Measurements from ENCODE around the gene PITPNM1.
A peak's percentile ranks its signal among the peaks of the same experiment; 100 is the strongest.
"Not testable (repeated sequence)": the region's sequence is repeated elsewhere in the genome, so short reads cannot be mapped to it uniquely, and the experiment has no call there.

PITPNM1 gene

DNA sequence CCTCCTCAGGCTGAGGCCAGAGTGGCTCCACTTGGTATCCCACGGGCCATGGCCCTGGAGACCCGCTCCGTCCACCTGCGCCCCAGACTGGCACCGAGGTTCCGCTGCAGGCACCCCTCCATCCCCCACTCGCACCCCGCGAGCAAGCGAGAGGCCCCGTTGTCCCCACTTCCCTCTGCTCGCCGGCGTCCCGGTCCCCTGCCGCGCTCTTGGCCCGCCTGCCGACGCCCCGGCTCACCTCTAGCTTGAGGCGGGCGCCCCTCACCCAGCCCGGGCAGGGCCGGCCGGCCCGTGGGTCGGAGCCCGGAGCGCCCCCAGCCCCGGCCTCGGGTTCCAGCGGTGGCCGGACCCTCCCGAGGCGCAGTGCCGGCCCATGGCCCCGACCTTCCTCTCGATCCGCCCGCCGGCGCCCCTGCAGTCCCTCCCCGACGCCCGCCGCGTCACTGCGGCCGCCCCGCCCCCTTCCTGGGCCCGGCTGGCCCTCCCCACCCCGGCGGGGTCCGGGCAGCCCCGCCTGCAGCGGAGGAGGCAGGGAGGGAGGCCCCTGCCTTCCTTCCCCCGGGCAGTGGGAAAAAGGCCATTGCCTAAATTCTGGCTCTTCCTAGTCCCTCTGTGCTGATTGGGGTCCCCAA, at the start of gene PITPNM1:
Gene PITPNM1, minus strand, starts transcription at position 414 of the 632 bp plus-strand sequence. CDS start 1,183 bp downstream, outside the sequence.
- peak; percentile 31 to 59 for DNase-seq (ENCODE audit: low read depth in 2 of 2)

DNA sequence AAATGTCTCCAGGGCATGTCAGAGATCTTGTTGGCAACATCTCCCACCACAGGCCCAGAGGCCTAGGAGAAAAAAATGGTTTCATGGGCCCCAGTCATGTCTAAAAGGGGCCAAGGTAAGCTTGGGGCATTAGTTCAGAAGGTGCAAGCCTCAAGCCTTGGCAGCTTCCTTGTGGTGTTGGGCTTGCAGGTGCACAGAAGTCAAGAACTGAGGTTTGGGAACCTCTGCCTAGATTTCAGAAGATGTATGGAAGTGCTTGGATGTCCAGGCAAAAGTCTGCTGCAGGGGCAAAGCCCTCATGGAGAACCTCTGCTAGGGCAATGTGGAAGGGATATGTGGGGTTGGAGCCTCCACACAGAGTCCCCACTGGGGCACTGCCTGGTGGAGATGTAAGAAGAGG, 46.5 kb upstream of the PITPNM1 start:
- DNase-seq (ENCODE audit: low read depth in 2 of 2), result not testable (repeated sequence)

DNA sequence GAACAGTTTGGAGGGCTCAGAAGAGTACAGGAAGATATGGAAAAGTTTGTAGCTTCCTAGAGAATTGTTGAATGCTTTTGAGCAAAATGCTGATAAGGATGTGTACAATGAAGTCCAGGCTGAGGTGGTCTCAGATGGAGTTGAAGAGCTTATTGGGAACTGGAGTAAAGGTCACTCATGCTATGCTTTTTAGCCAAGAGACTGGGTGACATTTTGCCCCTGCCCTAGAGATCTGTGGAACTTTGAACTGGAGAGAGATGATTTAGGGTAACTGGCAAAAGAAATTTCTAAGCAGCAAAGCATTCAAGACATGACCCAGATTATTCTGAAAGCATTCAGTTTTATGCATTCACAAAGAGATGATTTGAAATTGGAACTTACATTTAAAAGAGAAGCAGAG, 46.0 kb upstream of the PITPNM1 start:
- no peak for DNase-seq (ENCODE audit: low read depth in 2 of 2)

DNA sequence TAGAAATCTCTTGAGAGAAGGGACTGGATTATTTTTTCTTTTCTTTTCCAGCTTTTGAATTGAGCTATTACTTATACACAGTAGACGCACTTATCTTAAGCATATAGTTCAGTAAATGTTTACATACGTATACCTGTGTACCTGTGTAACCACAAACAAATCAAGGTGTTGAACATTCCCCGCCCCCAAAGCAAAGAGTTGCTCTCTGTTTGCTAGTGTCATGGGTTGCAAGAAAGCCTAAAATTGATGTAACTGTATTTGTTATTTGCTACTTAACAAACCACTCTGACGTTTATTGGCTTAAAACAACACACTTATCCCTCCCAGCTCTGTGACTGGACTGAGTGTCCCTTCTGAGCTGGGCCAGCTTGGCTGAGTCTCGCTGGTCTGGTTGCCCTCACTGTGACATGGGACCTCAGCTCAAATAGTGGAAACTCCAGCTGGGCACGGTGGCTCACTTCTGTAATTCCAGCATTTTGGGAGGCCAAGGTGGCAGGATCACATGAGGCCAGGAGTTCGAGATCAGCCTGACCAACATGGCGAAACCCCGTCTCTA, 43.5 kb upstream of the PITPNM1 start:
- no peak for DNase-seq (ENCODE audit: low read depth in 2 of 2)

DNA sequence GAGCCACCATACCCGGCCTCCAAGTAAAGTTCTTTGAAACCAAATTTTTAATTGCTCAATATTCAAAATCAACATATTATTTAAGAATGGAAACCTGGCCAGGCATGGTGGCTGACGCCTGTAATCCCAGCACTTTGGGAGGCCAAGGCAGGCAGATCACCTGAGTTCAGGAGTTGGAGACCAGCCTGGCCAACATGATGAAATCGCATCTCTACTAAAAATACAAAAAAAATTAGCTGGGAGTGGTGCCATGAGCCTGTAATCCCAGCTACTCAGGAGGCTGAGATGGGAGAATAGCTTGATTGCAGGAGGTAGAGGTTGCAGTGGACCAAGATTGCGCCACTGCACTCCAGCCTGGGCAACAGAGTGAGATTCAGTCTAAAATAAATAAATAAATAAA, 42.9 kb upstream of the PITPNM1 start:
- DNase-seq (ENCODE audit: low read depth in 2 of 2), result not testable (repeated sequence)

DNA sequence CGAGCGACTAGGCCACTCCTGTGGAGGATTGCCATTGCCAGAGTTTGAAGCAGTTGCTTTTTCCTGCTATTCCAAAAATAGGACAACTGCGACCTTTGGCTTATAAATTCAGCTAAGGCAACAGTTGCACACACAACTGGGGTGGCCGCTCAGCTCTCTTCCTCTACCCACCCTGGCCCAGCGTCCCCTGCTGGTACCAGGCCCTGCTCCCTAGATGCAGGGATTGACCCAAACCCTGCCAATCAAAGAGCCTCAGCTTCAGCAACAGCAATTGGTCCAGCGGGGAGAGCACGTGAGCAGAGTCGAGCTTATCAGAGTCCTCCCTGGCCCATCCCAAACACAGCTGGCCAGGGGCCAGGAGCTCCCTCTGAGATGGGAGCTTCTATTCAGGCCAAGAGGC, 40.1 kb upstream of the PITPNM1 start:
- DNase-seq (ENCODE audit: low read depth in 2 of 2), result no peak

DNA sequence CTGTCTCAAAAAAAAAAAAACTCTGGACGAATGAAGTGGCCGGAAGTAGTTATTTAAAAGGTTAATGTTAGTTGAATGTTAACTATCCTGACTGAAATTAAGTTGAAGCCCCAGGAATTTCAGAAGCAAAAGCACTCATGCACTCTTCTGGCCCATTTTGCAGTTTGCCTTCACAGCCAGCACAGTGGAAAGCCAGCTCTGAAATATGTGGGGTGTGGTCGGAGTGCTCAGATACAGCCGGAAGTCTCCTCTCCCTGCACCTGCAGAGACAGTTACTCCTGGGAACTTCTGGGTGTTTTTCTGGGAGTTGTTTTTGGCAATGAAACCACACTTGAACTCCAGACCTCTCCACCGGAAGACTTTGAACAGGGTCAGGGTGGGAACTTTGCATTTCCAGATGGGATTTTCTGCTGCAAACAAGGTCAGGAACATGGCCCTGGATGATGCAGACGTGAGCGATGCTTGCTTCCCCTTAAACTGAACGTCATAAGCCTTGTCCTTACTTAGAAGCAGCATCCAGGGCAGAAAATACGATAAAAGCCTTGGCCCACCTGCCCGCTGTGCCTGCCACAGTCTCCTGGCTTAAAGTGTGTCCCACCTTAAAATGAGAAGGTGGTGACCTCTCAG, 39.6 kb upstream of the PITPNM1 start:
- no peak for DNase-seq (ENCODE audit: low read depth in 2 of 2)

DNA sequence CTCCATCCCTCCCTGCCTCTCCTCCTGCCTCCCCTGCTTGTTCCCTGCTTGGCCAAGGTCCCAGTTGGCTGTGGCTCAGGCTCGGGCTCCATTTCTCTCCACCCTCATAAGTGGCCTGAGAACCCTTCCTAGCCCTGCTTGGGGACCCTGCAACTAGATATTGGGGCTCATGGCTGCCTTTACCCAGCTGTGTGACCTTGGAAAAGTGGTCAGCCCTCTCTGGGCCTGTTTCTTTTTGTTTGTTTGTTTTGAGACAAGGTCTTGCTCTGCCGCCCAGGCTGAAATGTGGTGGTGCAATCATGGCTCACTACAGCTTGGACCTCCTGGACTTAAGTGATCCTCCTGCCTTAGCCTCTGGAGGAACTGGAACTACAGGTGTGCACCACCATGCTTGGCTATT, 38.4 kb upstream of the PITPNM1 start:
- no peak for DNase-seq (ENCODE audit: low read depth in 2 of 2)

DNA sequence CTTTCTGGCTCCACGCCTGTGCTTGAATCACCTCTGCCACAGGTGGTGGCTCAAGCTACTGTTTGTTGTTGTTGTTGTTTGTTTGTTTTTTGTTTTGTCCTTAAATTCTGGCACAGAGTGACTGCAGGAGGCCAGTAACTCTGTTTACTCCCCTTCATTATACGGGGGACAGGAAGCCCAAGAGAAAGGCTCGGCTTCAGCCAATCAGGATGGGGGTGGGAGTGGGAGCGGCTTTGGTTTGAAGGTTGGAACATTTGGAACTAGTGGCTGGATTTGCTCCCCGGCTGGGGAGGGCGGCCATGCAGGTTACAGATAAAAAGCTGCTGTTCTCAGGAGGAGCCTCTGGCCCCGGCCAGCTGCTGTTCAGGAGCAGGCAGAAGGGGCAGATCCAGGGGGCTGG, 37.8 kb upstream of the PITPNM1 start:
- no peak for DNase-seq (ENCODE audit: low read depth in 2 of 2)

DNA sequence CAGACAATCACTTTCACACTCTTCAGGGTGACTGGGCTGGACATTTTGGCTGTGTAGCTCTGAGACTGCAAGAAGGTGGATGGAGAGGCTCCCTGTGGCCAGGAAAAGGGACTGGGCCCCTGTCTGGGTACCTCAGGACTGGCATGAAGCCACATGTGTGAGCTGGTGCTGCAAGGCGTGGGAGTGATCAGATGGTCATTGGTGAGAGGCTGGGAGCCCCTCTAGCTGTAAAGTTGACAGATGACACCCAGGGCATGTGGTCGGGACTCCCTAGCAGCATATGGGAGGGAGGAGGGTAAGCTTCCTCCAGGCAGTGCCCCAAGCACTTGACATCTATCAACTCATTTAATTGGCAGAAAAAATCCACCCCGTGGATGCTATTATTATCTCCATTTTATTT, 37.0 kb upstream of the PITPNM1 start:
- no peak for DNase-seq (ENCODE audit: low read depth in 2 of 2)

DNA sequence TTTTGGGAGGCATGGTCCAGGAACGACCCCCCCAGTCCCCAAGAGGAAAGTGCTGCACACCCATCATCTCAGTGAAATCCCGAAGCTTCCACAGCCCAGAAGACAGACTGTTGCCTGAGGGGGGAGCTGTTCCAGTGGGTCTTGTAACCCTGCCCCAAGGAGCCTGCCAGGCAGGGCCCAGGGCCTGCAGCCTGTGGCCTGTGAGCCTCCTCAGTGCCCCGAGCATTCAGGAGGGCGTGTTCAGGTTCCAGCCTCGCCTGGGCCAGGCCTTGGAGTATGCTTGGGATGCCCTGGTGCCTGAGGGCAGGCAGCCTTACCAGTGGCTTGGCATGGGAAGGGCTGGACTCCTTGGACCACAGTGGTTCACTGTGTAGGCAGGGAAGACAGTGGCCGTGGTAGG, 36.0 kb upstream of the PITPNM1 start:
- DNase-seq (ENCODE audit: low read depth in 2 of 2), result no peak

DNA sequence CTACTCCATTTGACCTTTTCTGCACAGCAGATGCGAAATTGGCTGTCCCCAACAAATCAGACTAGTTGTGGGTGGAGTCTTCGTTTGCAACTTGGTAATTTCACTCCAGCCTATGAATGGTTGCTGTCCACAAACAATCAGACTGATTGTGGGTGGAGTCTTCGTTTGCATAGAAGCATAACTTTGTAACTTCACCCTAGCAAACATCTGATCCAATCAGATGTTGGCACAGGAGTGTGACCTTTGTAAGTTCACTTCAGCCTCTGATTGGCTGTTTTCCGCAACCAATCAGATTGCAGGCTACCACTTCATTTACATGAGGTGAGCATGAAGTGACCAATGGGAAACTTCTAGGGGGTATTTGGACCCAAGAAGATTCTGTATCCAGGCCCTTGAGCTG, 34.4 kb upstream of the PITPNM1 start:
- no peak for DNase-seq (ENCODE audit: low read depth in 2 of 2)

DNA sequence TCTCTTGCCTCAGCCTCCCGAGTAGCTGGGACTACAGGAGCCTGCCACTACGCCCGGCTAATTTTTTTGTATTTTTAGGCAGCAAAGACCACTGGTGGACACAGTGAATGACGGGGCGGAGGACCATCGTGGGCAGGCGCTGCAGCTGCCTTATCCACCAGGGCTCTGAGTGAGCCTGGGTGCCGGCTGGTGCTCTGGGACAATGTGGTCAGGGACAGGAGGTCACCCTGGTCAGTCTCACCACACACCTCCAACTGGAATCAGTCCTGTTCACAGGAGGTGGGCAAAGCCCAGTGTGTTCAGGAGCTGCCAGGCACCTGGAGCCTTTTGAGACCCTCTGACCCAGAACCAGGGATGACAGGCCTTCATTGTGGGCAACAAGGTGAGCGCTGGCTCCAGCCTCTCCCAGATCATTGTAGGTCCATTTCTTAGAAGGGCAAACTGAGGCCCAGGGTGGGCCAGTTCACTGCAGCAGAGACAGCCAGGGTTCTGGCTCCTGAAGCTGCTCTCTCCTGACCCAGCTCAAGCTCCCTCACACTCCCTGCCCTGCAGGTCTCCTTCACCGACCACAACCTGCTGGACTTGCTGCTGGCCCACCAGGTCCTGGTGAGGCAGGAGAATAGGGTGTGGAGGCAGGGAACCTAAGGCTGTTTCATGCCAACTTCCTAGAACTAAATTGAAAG, 33.8 kb upstream of the PITPNM1 start:
- no peak for DNase-seq (ENCODE audit: low read depth in 2 of 2)

DNA sequence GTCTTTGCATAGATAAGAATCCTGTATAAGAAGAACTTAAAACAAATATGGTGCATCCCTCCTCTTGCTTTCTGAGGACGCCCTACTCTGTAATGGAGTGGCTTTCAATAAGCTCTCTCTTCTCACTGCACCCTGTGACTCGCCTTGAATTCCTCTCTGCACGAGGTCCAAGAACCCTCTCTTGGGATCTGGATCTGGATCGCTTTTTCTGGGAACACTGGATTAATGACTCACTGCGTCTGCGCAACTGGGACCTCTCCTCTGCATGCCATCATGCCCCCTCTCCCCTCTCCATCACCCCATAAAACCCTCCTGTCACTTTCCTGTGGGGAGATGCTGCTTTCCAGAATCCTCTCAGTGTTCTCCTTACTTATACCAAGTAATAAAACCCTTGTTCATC, 33.1 kb upstream of the PITPNM1 start:
- no peak for DNase-seq (ENCODE audit: low read depth in 2 of 2)

DNA sequence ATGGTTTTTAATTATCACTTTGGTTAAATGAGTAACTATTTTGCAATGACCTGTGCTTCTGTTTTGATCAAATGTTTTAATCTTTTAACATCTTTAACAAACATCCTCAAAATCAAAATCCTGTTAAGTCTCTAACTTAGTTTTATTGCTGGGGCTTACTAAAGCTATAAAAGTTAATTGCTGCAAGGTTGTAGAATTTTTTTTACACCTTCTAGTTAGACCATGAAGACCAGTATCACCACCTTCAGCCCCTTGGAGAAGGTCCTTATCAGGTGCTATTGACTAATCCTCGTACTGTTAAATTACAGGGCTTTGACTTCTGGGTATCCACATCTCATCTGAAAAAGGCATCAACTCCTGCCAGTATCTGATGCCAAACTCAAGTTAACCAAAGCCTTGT, 30.4 kb upstream of the PITPNM1 start:
- DNase-seq (ENCODE audit: low read depth in 2 of 2), result no peak

DNA sequence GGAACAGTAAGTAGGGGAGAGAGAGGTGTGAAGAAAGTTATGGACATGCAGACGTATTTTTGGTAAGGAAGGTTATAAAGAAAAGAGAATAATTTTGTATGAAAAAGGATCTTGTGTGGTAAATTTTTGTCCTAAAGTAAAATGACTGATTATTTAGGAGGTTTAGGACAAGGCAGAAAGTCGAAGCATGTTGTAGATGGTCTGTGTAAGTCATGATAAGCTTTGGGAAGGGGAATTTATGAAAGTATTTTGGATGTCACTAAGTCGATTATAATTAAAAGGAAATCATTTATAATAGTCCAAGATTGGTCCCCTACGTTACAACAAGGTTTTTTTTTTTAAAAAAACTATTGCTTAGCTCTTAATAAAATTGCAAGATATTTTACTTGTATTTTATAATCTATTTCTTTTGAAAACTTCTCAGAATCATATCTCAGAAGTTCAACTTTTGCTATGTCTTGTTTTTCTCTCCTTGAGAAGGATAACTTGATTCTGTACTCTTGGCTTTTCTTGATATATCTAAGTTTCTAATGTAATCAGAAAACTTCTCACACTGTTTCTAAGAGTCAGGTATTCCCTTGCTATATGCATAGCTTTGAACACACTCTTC, 29.0 kb upstream of the PITPNM1 start:
- no peak for DNase-seq (ENCODE audit: low read depth in 2 of 2)

DNA sequence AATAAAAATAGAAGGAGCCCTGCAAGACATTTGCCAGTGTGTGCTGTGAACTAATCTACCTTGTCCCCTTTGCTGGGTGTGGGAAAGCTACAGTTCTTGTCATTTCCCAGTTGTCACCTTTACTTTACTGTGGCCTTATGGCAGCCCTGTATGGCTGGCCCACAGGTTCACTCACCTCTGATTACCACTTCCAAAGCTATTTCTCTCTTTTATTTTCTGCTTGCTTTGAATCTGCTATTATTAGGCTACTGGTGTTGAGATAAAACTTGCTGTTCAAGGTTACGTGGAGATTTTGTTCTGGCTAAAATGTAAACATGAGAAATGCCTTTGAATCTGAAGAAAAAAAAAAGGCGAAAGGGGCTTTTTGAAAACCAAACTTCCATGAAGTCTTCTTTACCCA, 27.7 kb upstream of the PITPNM1 start:
- DNase-seq (ENCODE audit: low read depth in 2 of 2), result no peak

DNA sequence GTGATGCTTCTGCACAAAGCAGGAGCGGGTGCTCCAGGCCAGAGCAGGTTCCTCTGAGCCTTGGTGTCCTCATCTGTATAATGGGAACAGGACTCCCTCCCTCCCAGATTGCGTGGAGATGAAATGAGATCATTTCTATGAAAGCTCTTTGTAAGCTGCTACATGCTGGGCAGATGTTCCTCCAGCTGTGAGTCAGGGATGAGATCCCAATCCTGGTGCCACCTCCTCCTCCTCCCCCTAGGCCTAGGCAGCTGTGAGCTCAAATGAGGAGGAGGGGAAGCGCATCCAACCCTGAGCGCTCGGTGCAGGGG, 25.1 kb upstream of the PITPNM1 start:
- DNase-seq (ENCODE audit: low read depth in 2 of 2), result no peak

DNA sequence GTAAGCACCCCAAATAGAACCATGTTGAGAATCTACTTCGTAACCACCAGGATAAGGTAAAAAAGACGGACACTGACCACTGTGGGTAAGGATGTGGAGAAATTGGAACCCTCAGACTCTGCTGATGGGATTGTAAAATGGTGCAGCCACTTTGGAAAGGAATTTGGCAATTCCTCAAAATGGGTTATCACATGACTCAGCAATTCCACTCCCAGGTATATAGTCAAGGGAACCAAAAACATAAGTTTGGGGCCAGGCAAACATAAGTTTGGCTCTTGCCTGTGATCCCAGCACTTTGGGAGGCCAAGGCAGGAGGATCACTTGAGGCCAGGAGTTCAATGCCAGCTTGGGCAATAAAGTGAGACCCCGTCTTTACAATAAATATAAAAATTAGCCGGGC, 23.2 kb upstream of the PITPNM1 start:
- no peak for DNase-seq (ENCODE audit: low read depth in 2 of 2)

DNA sequence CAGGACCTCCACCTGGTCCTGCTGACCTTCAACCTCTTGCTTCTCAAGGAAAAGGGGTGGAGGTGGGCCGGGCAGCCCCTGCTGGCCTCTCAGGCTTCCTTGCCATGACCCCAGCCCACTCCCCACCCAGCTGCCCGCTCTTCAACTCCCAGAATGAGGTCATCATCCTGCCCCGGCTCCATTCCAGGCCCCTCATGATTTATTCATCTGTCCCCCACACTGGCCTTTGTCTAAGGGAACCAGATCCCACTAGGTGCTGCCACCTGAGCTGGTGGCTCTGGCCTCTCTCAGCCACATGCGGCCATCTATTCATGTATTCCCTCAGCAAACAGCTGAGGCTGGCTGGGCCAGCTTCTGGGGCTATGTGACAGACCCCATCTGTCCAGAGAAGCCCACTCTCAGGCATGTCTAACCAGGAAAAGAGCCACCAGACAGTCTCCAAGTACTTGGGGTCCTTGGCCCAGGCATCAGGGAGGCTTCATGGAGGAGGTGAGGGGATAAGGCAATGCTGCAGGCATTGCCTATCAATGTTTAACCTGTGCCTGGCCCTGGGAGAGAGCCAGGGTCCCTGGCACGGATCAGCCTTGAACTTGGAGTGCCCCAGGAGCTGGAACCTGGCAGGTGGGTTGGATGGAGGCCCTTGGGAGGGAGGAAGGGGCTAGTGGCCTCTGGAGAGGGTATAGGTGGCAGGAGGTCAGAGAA, 20.3 kb upstream of the PITPNM1 start:
- DNase-seq (ENCODE audit: low read depth in 2 of 2), result no peak

DNA sequence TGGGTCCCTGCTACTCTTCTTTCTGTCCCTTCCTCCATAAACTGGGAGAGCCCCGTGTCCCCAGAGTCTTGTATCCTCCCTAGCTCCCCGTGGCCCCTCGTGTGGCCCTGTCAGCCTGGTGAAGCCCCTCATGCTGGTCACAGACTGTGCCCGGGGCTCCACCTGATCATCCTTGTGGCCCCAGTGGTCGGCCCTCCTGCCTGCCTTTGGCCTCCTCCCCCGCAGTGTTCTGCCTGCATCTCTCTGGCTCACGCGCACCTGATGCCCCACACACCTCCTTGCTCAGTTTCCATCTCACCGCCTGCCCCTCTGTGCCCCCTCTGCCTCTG, 19.3 kb upstream of the PITPNM1 start:
- no peak for DNase-seq (ENCODE audit: low read depth in 2 of 2)
